Hypothalamus (tissue), 51 donors: ENCODE data around the gene LMNA.
"Not testable (repeated sequence)": the region's sequence is repeated elsewhere in the genome, so short reads cannot be mapped to it uniquely, and the experiment has no call there.

Experiments
- DNase-seq, 51 donors: peaks; one replicate each; lab custom pipeline; 2025; lab: John Stamatoyannopoulos, UW

LMNA gene

DNA sequence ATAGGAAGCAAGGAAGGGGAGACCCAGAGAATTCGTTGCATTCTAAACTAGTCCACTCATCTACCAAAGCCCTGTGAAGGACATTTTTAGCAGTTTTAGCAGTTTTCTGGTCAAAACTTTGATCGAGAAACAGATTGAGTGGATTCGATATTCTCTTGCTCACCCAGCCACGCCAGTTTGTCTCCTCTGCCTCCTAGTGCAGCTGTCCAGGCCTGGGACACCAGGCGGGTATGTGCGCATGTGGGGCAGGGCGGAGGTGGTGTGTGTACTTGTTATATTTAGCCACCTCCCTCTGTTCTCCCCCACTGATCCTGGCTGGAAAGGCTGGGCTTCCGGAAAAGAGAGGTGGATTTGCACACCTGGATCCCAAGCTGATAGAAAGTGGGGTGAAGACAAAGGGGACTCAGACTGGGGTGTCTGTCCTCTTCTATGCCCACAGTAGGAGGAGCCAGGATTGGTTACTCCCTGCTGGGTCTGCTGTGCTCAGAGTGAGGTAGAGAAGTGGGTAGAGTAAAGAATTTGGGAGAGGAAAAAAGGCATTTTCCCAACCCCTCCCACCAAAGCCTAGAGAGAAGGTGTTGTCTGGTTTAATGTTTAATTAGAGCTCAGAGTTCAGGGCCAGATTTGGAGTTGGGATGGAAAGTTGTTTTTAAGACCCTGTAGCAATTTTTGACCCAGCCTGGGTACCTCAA is 3.8 kb downstream of the LMNA start:
- no peak for DNase-seq

- DNase-seq = peak in 26 of 51 donors; percentile 15 to 70 (median 34)
These were observed 5.1 kb downstream of the LMNA start for GRCh38 chr1:156119503-156120209.

DNA sequence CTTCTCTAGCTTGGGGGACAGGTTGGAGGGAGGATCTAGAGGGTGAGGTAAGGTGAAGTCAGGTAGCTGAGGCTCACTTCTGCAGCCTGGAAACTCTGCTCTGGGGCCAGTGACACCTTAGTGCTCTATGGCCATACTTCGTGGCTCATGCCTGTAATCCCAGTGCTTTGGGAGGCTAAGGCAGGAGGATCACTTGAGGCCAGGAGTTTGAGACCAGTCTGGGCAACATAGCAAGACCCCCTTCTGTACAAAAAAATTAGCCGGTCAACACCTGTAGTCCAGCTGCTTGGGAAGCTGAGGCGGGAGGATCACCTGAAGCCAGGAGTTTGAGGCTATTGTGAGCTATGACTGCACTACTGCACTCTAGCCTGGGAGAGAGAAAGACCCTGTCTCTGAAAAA is 5.8 kb downstream of the LMNA start:
- no peak for DNase-seq

DNA sequence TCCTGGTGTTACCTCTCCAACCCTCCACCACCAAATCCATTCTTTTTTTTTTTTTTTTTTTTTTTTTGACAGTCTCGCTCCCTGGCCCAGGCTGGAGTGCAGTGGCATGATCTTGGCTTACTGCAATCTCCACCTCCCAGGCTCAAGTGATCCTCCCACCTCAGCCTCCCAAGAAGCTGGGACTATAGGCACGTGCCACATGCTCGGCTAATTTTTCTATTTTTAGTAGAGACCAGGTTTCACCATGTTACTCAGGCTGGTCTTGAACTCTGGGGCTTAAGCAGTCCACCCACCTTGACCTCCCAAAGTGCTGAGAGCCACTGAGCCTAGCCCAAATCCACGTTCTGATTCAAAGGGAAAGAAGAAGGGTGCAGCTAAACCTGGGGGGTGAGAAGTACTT is 6.5 kb downstream of the LMNA start:
- not testable (repeated sequence) for DNase-seq

DNA sequence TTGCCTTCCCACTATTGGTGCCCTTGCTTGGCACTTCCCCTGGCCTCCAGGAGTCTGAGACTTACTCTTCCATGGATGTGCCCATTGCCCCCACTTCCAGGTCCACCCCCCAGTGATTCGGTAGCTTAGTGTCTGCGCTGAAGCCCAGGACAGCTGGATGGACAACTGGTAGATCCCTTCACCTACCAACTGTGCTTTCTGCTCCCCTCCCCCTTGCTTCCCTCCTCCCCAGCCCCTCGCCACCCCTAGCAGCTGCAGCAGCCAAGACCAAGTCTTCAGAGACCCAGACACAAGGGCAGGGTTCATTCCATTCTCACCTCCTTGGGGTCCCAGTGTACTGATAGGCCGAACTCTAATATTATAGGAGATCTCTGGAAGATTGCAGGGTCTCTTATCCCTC is 6.9 kb downstream of the LMNA start:
- no peak for DNase-seq

GRCh38 chr1:156122086-156122485 is 7.6 kb downstream of the LMNA start:
- DNase-seq = no peak

- DNase-seq = peak in 36 of 51 donors; percentile 15 to 78 (median 54)
These were observed 8.2 kb downstream of the LMNA start for GRCh38 chr1:156122519-156123355.

DNA sequence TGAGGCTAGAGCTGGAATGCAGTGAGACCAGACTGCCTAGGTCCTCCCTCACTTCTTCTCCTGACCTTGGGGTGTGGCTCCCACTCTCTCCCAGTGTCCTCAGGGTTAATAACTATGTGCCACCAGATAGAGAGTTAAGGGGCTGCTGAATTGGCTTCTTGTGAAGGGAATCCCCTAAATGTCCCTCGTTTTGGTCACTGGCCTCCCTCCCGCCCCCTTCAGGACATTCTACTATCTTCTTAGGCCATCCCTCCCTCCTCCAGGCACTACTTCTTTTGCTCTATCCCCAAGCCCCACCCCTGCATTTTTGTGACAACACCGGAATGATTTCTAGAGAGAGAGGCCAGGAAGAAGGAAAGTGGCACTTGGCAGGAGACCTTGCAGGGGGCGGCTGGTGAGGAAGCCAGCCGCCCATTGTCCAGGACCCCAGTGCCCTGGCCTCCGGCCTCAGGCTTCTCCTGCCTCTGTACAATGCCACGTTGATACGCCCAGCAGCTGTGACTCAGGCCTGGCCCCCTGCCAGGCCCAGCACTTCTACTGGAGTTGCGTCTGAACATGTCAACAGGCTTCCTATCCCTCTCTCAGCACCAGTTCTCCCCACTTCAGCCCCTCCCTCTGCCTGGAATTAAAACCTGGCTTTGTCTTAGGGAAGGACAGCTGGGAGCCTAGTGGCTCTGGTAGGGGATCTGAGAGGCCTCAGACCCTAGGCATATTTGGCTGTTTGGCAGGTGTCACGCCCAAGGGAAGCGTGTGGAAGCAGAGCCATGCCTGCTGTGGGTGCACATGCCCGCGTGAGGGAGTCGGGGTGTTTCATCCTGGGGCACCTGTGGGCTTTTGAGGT is 9.1 kb downstream of the LMNA start:
- peak; percentile 36 to 96 (median 85) for DNase-seq

DNA sequence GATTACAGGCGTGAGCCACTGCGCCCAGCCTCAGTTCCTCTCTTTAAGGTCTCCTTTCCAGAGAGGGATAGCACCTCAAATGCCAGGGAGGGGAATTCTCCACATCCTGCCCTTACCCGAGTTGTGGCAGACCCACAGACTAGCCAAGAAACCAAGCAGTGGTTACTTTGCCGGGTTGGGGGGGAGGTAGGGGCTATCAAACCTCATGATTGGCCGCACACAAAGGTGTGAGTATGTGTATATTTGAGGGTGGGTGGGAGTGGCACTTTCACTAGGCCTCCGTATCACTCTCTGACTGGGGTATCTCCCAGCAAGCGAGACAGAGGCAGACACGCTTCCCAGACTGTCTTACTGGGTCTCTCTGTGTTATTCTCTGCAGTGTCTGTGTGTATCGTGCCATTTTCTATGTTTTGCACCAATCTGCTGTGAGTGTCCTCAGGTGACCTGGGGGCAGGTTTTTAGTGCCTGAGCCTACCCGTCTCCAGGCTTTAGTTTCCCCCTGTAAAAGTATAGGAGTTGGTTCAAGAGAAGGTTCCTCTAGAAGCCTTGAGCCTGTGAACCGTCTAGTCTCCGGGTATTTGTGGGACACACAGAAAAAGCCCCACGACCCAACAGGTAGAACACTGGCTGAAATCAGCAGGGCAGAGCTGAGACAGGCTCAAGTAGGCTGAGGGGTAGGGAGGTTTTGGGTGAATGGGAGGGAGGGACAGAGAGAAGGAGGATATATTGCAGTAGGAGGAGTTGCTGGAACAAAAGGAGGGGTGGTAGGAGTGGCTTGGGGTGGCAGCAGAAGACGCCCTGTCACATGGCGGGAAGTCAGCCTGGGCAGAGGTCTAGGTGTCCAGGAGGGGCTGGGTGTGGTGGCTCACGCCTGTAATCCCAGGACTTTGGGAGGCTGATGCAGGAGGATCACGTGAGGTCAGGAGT is 10.3 kb downstream of the LMNA start:
- DNase-seq = no peak

DNA sequence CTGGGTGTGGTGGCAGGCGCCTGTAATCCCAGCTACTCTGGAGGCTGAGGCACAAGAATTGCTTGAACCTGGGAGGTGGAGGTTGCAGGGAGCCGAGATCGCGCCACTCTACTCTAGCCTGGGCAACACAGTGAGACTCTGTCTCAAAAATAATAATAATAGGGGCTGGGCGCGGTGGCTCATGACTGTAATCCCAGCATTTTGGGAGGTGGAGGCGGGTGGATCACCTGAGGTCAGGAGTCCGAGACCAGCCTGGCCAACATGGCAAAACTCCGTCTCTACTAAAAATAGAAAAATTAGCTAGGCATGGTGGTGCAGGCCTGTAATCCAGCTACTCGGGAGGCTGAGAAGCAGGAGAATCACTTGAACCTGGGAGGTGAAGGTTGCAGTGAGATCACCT is 11.0 kb downstream of the LMNA start:
- DNase-seq = not testable (repeated sequence)

GRCh38 chr1:156126043-156126629 is 11.6 kb downstream of the LMNA start:
- peak in 26 of 51 donors; percentile 14 to 77 (median 40) for DNase-seq

DNA sequence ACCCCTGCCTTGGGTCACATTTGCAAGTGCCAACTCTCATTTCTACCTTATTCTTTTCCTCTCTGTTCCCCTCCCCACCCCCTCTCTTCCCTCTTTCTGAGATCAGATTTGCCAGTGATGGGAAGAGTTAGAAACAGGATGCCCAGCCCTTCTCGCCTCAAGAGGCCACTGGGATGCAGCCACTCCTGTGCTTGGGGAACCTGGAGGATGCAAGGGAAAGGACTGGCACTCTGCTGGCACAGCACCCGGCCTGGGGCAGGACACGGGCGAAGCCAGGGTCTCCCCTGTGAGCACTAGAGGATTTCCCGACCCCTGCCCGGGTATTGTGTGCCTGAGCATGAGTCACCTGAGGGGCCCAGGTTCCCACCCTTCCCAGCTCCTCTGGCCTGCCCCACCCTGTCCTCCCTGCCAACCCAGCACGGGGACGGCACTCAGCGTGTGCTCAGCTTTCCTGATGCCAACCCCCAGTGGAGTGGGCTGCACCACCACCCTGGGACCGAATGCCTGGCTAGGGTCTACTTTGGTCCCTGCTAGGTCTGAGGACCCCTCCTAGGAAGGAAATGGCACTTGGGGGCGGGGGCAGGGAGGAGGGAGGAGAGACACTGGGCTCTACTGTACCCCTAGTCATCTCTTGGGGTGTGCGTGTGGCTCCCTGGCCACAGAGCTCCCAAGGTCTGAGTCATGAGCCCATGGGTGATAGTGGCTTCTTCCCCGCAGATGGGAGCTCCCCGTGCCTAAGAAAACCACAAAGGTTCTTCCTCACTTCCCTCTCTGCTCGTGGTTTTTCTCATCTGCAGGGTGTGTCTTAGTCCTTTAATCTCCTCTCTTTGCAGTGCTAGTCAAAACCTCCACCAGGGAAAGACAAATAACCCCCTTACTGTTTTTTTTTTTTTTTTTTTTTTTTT is 12.4 kb downstream of the LMNA start:
- DNase-seq = peak in 1 of 51 donors; percentile 33

DNA sequence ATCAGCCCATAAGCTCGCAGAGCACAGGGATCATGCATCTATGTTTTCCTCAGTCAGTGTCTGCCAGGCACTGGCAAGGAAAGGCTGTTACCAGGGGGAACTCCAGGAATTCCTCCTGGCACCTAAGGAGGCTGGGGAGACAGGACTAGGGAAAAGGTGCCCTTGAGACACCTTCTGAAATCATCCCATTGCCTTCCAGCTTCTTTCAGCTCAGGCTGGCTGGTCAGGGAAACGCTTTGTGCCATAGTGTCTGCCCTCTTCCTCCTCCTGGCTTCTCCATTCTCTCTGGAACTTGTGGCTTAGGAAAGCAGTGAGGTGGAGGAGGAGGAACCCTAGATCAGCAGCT is 13.8 kb downstream of the LMNA start:
- no peak for DNase-seq

- peak in 2 of 51 donors; percentile 18 to 33 for DNase-seq
These were observed 14.4 kb downstream of the LMNA start for GRCh38 chr1:156128654-156129597.

- peak in 41 of 51 donors; percentile 19 to 84 (median 54) for DNase-seq
These were observed 15.4 kb downstream of the LMNA start for GRCh38 chr1:156129687-156130577.

GRCh38 chr1:156130578-156130942 is 16.0 kb downstream of the LMNA start:
- DNase-seq = no peak
